IPS-18c (cell line): ENCODE measurements around the gene TMEM18.
A peak's percentile ranks its signal among the peaks of the same experiment; 100 is the strongest.

ENCODE experiments used
- H3K4me3 ChIP-seq: 2 replicates; pipeline ENCODE4 v1.7.0; 2013; ENCODE audit warnings: low read depth, mild to moderate bottlenecking, low read length, moderate library complexity; ENCODE audit not compliant: insufficient read depth
- H3K9me3 ChIP-seq: one replicate; pipeline ENCODE4 v1.6.1; 2013; ENCODE audit warnings: mild to moderate bottlenecking, low read length, moderate library complexity; ENCODE audit not compliant: control insufficient read depth, insufficient read depth

The TMEM18 gene

GRCh38 chr2:677959-678550 is 849 bp upstream of the TMEM18 start:
- Histone ChIP-seq H3K9me3 (no peaks in the 10 kb centered on the region), H3K4me3 (peak overlapping the region; percentile 89)

GRCh38 chr2:676647-677055 is 555 bp downstream of the TMEM18 start:
- H3K9me3 ChIP-seq = no peaks in the 10 kb centered on the region
- H3K4me3 ChIP-seq = peak overlapping the region; percentile 88

DNA sequence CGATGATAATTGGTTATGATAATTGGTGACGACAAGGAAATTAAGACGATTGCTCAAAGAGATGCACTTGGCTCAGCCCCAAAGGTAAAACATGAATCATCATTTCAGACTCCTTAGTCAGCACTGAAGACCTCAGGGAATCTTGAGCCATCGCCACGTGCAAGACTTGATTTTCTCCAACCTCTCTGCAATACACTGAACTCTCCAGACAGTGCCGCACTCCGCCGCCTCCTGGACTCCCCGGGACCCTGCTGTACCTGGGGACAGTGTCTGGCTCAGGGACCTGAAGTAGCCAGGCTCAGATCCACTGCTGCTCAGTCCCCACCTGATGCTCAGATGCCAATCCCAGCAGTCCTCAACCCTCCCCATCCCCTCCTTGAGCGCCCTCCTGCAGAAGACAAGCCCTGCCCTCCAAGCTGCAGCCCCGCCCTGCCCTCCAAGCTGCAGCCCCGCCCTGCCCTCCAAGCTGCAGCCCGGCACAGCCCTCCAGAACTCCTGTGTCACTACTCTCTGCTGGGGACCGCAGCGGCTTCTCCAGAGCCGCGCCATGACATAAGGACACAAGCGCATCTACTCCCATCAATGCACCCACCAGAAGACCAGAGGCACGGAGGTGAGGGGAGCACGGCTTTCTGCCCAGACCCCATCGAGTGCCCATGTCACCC is 1.1 kb downstream of the TMEM18 start:
- Histone ChIP-seq H3K9me3 (no peaks in the 10 kb centered on the region), H3K4me3 (peak overlapping the region; percentile 88)

- Histone ChIP-seq H3K9me3 (no peaks in the 10 kb centered on the region), H3K4me3 (no peak overlapping the region)
Measured at GRCh38 chr2:675460-675859, 1.7 kb downstream of the TMEM18 start.

- Histone ChIP-seq H3K4me3 (no peak overlapping the region), H3K9me3 (no peaks in the 10 kb centered on the region)
Measured at GRCh38 chr2:675051-675450, 2.2 kb downstream of the TMEM18 start.

GRCh38 chr2:674321-674985 is 2.8 kb downstream of the TMEM18 start:
- Histone ChIP-seq H3K4me3 (no peak overlapping the region), H3K9me3 (no peaks in the 10 kb centered on the region)

DNA sequence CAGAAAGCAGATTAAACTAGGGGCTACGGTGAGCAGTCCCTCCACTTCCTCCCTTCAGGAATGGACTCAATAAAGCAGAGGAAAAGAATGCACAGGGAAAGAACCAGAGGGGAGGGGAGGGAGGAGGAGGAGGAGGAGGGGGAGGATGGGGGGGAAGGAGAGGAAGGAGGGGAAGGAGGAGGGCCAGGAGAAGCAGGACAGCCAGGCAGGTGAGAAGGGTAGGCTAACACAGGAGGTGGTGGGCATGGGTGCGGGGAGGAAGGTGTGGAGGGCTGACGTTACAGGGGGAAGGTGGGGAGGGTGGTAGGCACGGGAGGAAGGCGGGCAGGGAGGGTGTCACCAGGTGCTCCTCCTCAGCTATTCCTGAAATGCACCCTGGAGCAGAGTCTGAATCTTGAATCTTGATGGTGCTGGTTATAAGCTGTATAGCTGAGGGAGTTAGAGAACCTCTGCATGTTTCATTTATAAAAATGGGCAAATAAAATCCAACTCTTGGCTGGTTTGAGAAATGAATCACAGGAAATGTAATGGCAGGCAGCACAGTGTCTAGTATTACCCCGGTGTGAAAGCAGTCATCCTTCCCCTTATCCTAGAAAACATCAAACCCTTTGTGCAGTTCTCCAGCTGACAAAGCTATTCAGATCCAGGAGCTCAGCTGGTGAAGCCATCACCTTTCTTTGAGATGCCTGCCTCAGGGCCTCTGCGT is 3.4 kb downstream of the TMEM18 start:
- H3K4me3 ChIP-seq = no peak overlapping the region
- H3K9me3 ChIP-seq = no peaks in the 10 kb centered on the region

GRCh38 chr2:673016-673415 is 4.2 kb downstream of the TMEM18 start:
- H3K9me3 ChIP-seq = no peaks in the 10 kb centered on the region
- no peak overlapping the region for H3K4me3 ChIP-seq

DNA sequence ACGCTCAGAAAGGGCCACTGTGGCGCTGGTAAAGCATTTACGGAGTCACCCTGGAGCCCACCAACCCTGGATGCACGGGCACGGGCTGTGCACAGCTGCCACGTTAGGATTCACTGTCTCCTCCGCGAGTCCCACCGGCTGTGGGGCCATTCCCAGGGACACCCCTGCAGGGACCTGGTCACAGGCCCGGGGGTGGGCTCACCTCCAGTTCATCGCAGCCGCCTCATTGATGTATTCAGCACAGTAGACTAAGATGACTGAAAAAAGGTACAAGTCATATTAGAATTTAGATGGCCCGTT is 4.7 kb downstream of the TMEM18 start:
- H3K9me3 ChIP-seq = no peaks in the 10 kb centered on the region
- H3K4me3 ChIP-seq = no peak overlapping the region

GRCh38 chr2:671787-672605 is 5.2 kb downstream of the TMEM18 start:
- Histone ChIP-seq H3K9me3 (no peaks in the 10 kb centered on the region), H3K4me3 (no peak overlapping the region)

GRCh38 chr2:671072-671471 is 6.1 kb downstream of the TMEM18 start:
- Histone ChIP-seq H3K9me3 (peaks cover 2% of the 10 kb centered on the region), H3K4me3 (no peak overlapping the region)

- peaks cover 4% of the 10 kb centered on the region for H3K9me3 ChIP-seq
- H3K4me3 ChIP-seq = no peak overlapping the region
Measured at GRCh38 chr2:670637-671036, 6.6 kb downstream of the TMEM18 start.

DNA sequence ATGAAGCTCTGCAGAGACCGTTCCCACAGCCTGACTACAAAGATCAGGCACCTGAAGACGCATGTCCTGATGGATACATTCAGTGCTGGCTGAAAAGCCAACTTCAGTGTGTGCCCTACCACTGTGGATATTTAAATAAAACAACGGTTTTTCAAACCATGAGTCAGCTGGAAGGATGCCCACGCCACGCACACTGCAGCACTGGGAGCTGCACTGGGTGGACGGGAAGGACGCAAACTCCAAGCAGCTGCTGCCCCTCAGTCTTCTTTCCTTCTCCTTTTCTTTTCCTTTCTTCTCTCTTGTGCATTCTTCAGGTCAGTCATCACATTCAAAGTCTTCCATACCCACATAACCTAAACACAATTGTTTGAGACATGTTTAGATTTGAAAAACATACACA is 7.9 kb downstream of the TMEM18 start:
- H3K9me3 ChIP-seq = peaks cover 4% of the 10 kb centered on the region
- no peak overlapping the region for H3K4me3 ChIP-seq

DNA sequence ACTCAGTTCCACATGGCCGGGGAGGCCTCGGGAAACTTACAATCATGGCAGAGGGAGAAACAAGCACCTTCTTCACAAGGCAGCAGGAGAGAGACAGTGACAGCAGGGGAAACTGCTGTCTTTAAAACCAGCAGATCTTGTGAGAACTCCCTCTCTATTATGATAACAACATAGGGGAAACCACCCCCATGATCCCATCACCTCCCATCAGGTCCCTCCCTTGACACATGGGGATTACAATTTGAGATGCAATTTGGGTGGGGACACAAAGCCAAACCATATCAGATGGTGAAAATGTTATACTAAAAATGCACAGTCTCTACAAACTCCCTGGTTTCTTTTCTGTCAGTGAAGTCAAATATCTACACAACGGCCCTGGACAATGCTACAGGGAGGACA is 9.2 kb downstream of the TMEM18 start:
- Histone ChIP-seq H3K4me3 (no peak overlapping the region), H3K9me3 (peaks cover 4% of the 10 kb centered on the region)

- Histone ChIP-seq H3K9me3 (peaks cover 4% of the 10 kb centered on the region), H3K4me3 (no peak overlapping the region)
Measured at GRCh38 chr2:667332-667999, 9.7 kb downstream of the TMEM18 start.

DNA sequence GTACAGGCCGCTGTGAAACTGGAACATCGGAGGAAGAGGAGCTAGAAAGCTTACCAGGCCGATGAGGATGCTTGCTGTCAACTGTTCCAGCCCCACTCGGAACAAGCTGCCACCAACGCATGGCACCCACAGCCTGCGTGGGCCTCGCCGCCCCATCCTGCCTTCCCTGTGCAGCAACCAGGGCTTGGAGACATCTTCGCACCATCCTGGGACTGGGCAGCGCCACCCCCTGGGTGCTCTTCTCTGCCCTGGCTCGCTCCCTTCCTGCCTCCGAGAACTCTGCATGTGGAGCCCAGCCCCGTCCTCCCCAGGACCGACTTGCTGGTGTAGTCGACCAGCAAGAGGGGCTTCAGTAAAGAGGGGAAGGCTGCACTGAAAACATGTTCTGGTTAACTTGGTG is 10.8 kb downstream of the TMEM18 start:
- Histone ChIP-seq H3K9me3 (peaks cover 4% of the 10 kb centered on the region), H3K4me3 (no peak overlapping the region)
